Neural cell (in vitro differentiated cells): Measurements from ENCODE around the gene TLE7. TPM values are rescaled to one million over a fixed set of nuclear protein-coding genes. Genes with fewer than 3 reads are reported as not detected.

Source experiments
- H2AFZ ChIP-seq: fragments of 200-600, 300-800 bp; sonication (generic), shearing (Covaris generic); 2 replicates; pipeline ENCODE4 v1.6.0; 2014; ENCODE audit warnings: low read depth, mild to moderate bottlenecking, antibody characterized with exemption, low read length, moderate library complexity
- H3F3A ChIP-seq: fragments of 200-600 bp; shearing (Covaris generic); 2 replicates; pipeline ENCODE4 v1.6.1; 2016; ENCODE audit warnings: mild to moderate bottlenecking, moderate library complexity, mixed read lengths, antibody characterized with exemption, low read length; ENCODE audit not compliant: insufficient read depth, poor library complexity, severe bottlenecking
- H3K27ac ChIP-seq: fragments of 200-600, 300-800 bp; sonication (generic), shearing (Covaris generic); 2 replicates; pipeline ENCODE4 v1.5.1; 2014; ENCODE audit warnings: mild to moderate bottlenecking, low read length, moderate library complexity
- H3K27me3 ChIP-seq: fragments of 300-800, 200-600 bp; sonication (generic), shearing (Covaris generic); 2 replicates; pipeline ENCODE4 v1.6.0; 2014; ENCODE audit warnings: mild to moderate bottlenecking, low read depth, low read length, moderate library complexity; ENCODE audit not compliant: insufficient read depth
- H3K36me3 ChIP-seq: fragments of 300-800, 200-600 bp; sonication (generic), shearing (Covaris generic); 2 replicates; pipeline ENCODE4 v1.5.1; 2014; ENCODE audit warnings: mild to moderate bottlenecking, antibody characterized with exemption, low read length, moderate library complexity; ENCODE audit not compliant: insufficient read depth
- H3K4me2 ChIP-seq: fragments of 300-800, 200-600 bp; sonication (generic), shearing (Covaris generic); 2 replicates; pipeline ENCODE4 v1.6.0; 2014; ENCODE audit warnings: mild to moderate bottlenecking, low read length
- H3K4me3 ChIP-seq: fragments of 300-800, 200-600 bp; sonication (generic), shearing (Covaris generic); 2 replicates; pipeline ENCODE4 v1.5.1; 2014; ENCODE audit warnings: mild to moderate bottlenecking, low read length, moderate library complexity
- H3K79me2 ChIP-seq: fragments of 200-600 bp; shearing (Covaris generic); replicated peaks from 2 replicates; pipeline ENCODE4 v1.6.0; 2014; ENCODE audit warnings: mild to moderate bottlenecking, low read length, moderate library complexity; ENCODE audit not compliant: insufficient read depth
- H3K9ac ChIP-seq: fragments of 300-800, 200-600 bp; sonication (generic), shearing (Covaris generic); 2 replicates; pipeline ENCODE4 v1.6.1; 2016; ENCODE audit warnings: mild to moderate bottlenecking, low read length, mixed read lengths
- H3K9me2 ChIP-seq: fragments of 200-600 bp; shearing (Covaris generic); 2 replicates; pipeline ENCODE4 v1.6.1; 2016; ENCODE audit warnings: mild to moderate bottlenecking, low read length, mixed read lengths; ENCODE audit not compliant: insufficient read depth
- H3K9me3 ChIP-seq: fragments of 200-600, 300-800 bp; sonication (generic), shearing (Covaris generic); 2 replicates; pipeline ENCODE4 v1.6.1; 2016; ENCODE audit warnings: mild to moderate bottlenecking, mixed run types, low read length, moderate library complexity, mixed read lengths
- H4K20me1 ChIP-seq: fragments of 200-600 bp; shearing (Covaris generic); 2 replicates; pipeline ENCODE4 v1.6.1; 2016; ENCODE audit warnings: mild to moderate bottlenecking, mixed run types; ENCODE audit not compliant: insufficient read depth
- EP300 ChIP-seq: fragments of 450-650 bp; conservative IDR thresholded peaks from 2 replicates; pipeline ENCODE4 v1.6.1; 2014; ENCODE audit warnings: antibody characterized with exemption, mild to moderate bottlenecking, moderate library complexity; ENCODE audit not compliant: poor library complexity, severe bottlenecking
- EZH2 ChIP-seq: fragments of 200-600, 300-800 bp; shearing (Covaris generic), sonication (generic); IDR thresholded peaks from 2 replicates; pipeline ENCODE4 v1.6.1; 2014; ENCODE audit warnings: antibody characterized with exemption, low read length, borderline replicate concordance, mild to moderate bottlenecking; ENCODE audit not compliant: insufficient read depth, poor library complexity, severe bottlenecking
- MXI1 ChIP-seq: fragments of 450-650 bp; conservative IDR thresholded peaks from 2 replicates; pipeline ENCODE4 v1.6.1; 2014; ENCODE audit warnings: antibody characterized with exemption, mild to moderate bottlenecking; ENCODE audit not compliant: poor library complexity, severe bottlenecking
- POLR2AphosphoS5 ChIP-seq: IDR thresholded peaks from 2 replicates; pipeline ENCODE4 v1.6.1; 2012
- RAD21 ChIP-seq: fragments of 450-650 bp; conservative IDR thresholded peaks from 2 replicates; pipeline ENCODE4 v1.6.1; 2014; ENCODE audit warnings: antibody characterized with exemption, mild to moderate bottlenecking, moderate library complexity
- SMC3 ChIP-seq: fragments of 450-650 bp; conservative IDR thresholded peaks from 2 replicates; pipeline ENCODE4 v1.6.1; 2014; ENCODE audit warnings: antibody characterized with exemption, mild to moderate bottlenecking, moderate library complexity; ENCODE audit not compliant: poor library complexity
- TAF1 ChIP-seq: IDR thresholded peaks from 2 replicates; pipeline ENCODE4 v1.6.1; 2012; ENCODE audit warnings: low read depth
- polyA plus RNA-seq: library from polyadenylated mRNA; depleted of rRNA; stranded (reverse); fragments of >200 nt; gene quantifications from 2 replicates; pipeline ENCODE4 v1.2.3, GENCODE V29; 2014
- TF ChIP-seq, protein P1 (sequence below): IDR thresholded peaks from 2 replicates; pipeline ENCODE4 v1.6.1; 2012; ENCODE audit warnings: borderline replicate concordance
- TF ChIP-seq, protein P2 (sequence below): fragments of 450-650 bp; IDR thresholded peaks from 2 replicates; pipeline ENCODE4 v1.5.1; 2014; ENCODE audit warnings: antibody characterized with exemption, mild to moderate bottlenecking, moderate library complexity; ENCODE audit not compliant: poor library complexity, severe bottlenecking

Gene TLE7
- polyA plus RNA-seq, 1 donor from 2014 or later: not detected

DNA sequence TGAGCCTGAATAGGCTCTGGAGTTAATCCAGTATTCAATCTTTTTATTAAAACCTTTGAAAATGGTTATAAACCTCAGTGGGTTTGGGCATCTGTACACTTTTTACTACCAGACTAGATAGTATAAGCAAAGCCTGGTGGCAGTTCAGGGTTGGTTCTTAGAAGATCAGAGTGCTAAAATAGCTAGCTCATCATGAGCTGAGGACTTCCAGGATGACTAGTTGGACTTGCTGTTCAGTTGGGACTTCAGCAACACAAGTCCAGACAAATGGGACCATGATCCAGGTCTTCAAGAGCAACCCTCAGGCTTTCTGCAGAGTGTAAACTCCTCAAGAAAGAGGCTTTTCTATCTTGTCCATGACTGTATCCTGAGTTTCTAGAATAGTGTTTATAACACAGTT lies 48.5 kb upstream of the TLE7 start:
- TF ChIP-seq POLR2AphosphoS5: no peak
- TF ChIP-seq RAD21: no peak
- no peak for TF ChIP-seq SMC3
- no peak for TF ChIP-seq EP300
- no peak for TF ChIP-seq MXI1
- TF ChIP-seq EZH2: no peak
- no peak for TF ChIP-seq TAF1
- TF ChIP-seq, protein P1, sequence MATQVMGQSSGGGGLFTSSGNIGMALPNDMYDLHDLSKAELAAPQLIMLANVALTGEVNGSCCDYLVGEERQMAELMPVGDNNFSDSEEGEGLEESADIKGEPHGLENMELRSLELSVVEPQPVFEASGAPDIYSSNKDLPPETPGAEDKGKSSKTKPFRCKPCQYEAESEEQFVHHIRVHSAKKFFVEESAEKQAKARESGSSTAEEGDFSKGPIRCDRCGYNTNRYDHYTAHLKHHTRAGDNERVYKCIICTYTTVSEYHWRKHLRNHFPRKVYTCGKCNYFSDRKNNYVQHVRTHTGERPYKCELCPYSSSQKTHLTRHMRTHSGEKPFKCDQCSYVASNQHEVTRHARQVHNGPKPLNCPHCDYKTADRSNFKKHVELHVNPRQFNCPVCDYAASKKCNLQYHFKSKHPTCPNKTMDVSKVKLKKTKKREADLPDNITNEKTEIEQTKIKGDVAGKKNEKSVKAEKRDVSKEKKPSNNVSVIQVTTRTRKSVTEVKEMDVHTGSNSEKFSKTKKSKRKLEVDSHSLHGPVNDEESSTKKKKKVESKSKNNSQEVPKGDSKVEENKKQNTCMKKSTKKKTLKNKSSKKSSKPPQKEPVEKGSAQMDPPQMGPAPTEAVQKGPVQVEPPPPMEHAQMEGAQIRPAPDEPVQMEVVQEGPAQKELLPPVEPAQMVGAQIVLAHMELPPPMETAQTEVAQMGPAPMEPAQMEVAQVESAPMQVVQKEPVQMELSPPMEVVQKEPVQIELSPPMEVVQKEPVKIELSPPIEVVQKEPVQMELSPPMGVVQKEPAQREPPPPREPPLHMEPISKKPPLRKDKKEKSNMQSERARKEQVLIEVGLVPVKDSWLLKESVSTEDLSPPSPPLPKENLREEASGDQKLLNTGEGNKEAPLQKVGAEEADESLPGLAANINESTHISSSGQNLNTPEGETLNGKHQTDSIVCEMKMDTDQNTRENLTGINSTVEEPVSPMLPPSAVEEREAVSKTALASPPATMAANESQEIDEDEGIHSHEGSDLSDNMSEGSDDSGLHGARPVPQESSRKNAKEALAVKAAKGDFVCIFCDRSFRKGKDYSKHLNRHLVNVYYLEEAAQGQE: no peak
- TF ChIP-seq, protein P2, sequence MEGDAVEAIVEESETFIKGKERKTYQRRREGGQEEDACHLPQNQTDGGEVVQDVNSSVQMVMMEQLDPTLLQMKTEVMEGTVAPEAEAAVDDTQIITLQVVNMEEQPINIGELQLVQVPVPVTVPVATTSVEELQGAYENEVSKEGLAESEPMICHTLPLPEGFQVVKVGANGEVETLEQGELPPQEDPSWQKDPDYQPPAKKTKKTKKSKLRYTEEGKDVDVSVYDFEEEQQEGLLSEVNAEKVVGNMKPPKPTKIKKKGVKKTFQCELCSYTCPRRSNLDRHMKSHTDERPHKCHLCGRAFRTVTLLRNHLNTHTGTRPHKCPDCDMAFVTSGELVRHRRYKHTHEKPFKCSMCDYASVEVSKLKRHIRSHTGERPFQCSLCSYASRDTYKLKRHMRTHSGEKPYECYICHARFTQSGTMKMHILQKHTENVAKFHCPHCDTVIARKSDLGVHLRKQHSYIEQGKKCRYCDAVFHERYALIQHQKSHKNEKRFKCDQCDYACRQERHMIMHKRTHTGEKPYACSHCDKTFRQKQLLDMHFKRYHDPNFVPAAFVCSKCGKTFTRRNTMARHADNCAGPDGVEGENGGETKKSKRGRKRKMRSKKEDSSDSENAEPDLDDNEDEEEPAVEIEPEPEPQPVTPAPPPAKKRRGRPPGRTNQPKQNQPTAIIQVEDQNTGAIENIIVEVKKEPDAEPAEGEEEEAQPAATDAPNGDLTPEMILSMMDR: no peak
- Histone ChIP-seq H3K4me2 (no peak overlapping the region), H3K9me3 (no peaks in the 10 kb centered on the region), H3K4me3 (no peak overlapping the region), H3K27ac (no peak overlapping the region), H3F3A (no peaks in the 10 kb centered on the region), H2AFZ (no peak overlapping the region), H3K36me3 (no peaks in the 10 kb centered on the region), H3K9ac (no peak overlapping the region), H3K9me2 (no peaks in the 10 kb centered on the region), H4K20me1 (no peaks in the 10 kb centered on the region), H3K27me3 (no peaks in the 10 kb centered on the region), H3K79me2 (no peaks in the 10 kb centered on the region)

DNA sequence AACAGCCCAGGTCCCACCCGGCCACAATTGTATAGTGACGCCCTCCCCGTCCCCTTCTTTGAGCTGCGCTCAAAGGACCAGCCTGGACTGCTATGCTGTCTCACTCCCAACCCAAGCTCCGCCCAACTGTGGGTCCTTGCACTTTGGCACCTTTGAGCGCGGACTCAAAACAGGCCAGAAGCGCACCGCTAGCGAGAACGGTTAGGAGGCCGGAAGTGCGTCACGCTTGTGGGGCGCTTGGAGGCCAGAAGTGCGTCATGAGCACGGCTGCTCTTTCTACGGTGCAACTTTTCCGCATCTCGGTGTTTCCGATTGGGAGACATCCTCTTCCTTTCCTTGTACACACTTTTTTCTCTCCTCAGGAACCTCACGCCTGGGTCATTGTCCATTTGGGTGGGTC lies 47.3 kb upstream of the TLE7 start, which contains the start of gene ZNF19:
TSS of gene ZNF19 (minus strand) at position 203 of the 400 bp plus-strand sequence. CDS start 7,210 bp downstream, outside the sequence.
- no peaks in the 10 kb centered on the region for H4K20me1 ChIP-seq
- H3K9me3 ChIP-seq: no peaks in the 10 kb centered on the region
- no peaks in the 10 kb centered on the region for H3K9me2 ChIP-seq
- H3K27ac ChIP-seq: no peak within 1 kb of the TSS
- no peak within 1 kb of the TSS for H3K4me2 ChIP-seq
- no peaks in the 10 kb centered on the region for H3F3A ChIP-seq
- no peak within 1 kb of the TSS for H3K4me3 ChIP-seq
- no peaks in the 10 kb centered on the region for H3K27me3 ChIP-seq
- H3K79me2 ChIP-seq: no peaks in the 10 kb centered on the region
- no peak within 1 kb of the TSS for H2AFZ ChIP-seq
- TF ChIP-seq TAF1 (no peak), EZH2 (no peak), MXI1 (no peak), EP300 (no peak), RAD21 (no peak), POLR2AphosphoS5 (no peak)
- TF ChIP-seq, protein P2: no peak
- TF ChIP-seq, protein P1: no peak
- H3K9ac ChIP-seq: no peak within 1 kb of the TSS
- no peaks in the 10 kb centered on the region for H3K36me3 ChIP-seq
